Thyroid gland (tissue), 4 donors: ENCODE measurements around the gene GPR143.

ENCODE experiments used
- POLR2A ChIP-seq, 2 donors: fragments of 450-650 bp; IDR thresholded peaks; one replicate each; pipeline ENCODE4 v1.6.1; 2017; ENCODE audit warnings: antibody characterized with exemption in 2 of 2, mild to moderate bottlenecking in 2 of 2, moderate library complexity in 1 of 2
- TF ChIP-seq, protein P1 (sequence below), 6 experiments: fragments of 200-600 bp in 3 of 6; fragments of 450-650 bp in 3 of 6; sonication (generic) in 3 of 6; IDR thresholded peaks; one replicate each; pipeline ENCODE4 v1.5.1; 2016 to 2019; ENCODE audit warnings: antibody characterized with exemption in 6 of 6, mild to moderate bottlenecking in 2 of 6, inconsistent platforms in 1 of 6, moderate library complexity in 1 of 6

GRCh38 chrX:9693307-9694001 is 72.2 kb downstream of the GPR143 start:
- TF ChIP-seq, protein P1, sequence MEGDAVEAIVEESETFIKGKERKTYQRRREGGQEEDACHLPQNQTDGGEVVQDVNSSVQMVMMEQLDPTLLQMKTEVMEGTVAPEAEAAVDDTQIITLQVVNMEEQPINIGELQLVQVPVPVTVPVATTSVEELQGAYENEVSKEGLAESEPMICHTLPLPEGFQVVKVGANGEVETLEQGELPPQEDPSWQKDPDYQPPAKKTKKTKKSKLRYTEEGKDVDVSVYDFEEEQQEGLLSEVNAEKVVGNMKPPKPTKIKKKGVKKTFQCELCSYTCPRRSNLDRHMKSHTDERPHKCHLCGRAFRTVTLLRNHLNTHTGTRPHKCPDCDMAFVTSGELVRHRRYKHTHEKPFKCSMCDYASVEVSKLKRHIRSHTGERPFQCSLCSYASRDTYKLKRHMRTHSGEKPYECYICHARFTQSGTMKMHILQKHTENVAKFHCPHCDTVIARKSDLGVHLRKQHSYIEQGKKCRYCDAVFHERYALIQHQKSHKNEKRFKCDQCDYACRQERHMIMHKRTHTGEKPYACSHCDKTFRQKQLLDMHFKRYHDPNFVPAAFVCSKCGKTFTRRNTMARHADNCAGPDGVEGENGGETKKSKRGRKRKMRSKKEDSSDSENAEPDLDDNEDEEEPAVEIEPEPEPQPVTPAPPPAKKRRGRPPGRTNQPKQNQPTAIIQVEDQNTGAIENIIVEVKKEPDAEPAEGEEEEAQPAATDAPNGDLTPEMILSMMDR (IDR thresholded peaks at IDR 0.05) = no peak
- no peak for TF ChIP-seq POLR2A (IDR thresholded peaks at IDR 0.05)
